GM18909 (cell line): ENCODE results near the gene CERS6.

Experiments
- ATAC-seq: cut with Tn5 transposase; IDR thresholded peaks from one replicate; pipeline ENCODE4 v1.9.1; 2021; ENCODE audit warnings: mild to moderate bottlenecking; ENCODE audit not compliant: unreplicated experiment, poor library complexity

Gene CERS6

GRCh38 chr2:168592181-168592831 is 136.2 kb downstream of the CERS6 start:
- no peak for ATAC-seq

- peak; percentile 49 for ATAC-seq
Observed at GRCh38 chr2:168593713-168594112, 137.6 kb downstream of the CERS6 start.

- peak; percentile 83 for ATAC-seq
Observed at GRCh38 chr2:168594778-168595177, 138.7 kb downstream of the CERS6 start.

GRCh38 chr2:168596881-168597655 is 141.0 kb downstream of the CERS6 start:
- no peak for ATAC-seq

GRCh38 chr2:168599738-168600137 is 143.7 kb downstream of the CERS6 start:
- no peak for ATAC-seq

- no peak for ATAC-seq
Observed at GRCh38 chr2:168600949-168601348, 144.9 kb downstream of the CERS6 start.

GRCh38 chr2:168601741-168602140 is 145.7 kb downstream of the CERS6 start:
- peak; percentile 78 for ATAC-seq

- ATAC-seq: no peak
Observed at GRCh38 chr2:168602379-168602778, 146.3 kb downstream of the CERS6 start.

GRCh38 chr2:168602846-168603401 is 146.9 kb downstream of the CERS6 start:
- no peak for ATAC-seq

- no peak for ATAC-seq
Observed at GRCh38 chr2:168603439-168603961, 147.4 kb downstream of the CERS6 start.

GRCh38 chr2:168604252-168604651 is 148.2 kb downstream of the CERS6 start:
- no peak for ATAC-seq

GRCh38 chr2:168607992-168608391 is 151.9 kb downstream of the CERS6 start:
- ATAC-seq: no peak

- ATAC-seq: no peak
Observed at GRCh38 chr2:168608796-168609195, 152.7 kb downstream of the CERS6 start.

GRCh38 chr2:168611091-168611490 is 155.0 kb downstream of the CERS6 start:
- no peak for ATAC-seq

- no peak for ATAC-seq
Observed at GRCh38 chr2:168611896-168612650, 156.0 kb downstream of the CERS6 start.

- ATAC-seq: no peak
Observed at GRCh38 chr2:168612719-168613118, 156.6 kb downstream of the CERS6 start.

GRCh38 chr2:168613551-168613950 is 157.5 kb downstream of the CERS6 start:
- ATAC-seq: no peak

GRCh38 chr2:168614172-168615018 is 158.3 kb downstream of the CERS6 start:
- ATAC-seq: no peak

GRCh38 chr2:168620554-168620953 is 164.5 kb downstream of the CERS6 start:
- peak; percentile 37 for ATAC-seq

- peak; percentile 62 for ATAC-seq
Observed at GRCh38 chr2:168622559-168622958, 166.5 kb downstream of the CERS6 start.
